Left lobe of liver (tissue), 2 donors: ENCODE results near the gene C19orf47. TPM values are rescaled to one million over a fixed set of nuclear protein-coding genes. Genes with fewer than 3 reads are reported as not detected.

Experiments used
- ATAC-seq: fragments of 200-7000 bp; cut with Tn5 transposase; one replicate; pipeline ENCODE4 v1.9.1; 2020; ENCODE audit warnings: mild to moderate bottlenecking, moderate library complexity
- DNase-seq: peaks from one replicate; pipeline ENCODE4 v3.0.0-alpha.2; 2020; ENCODE audit warnings: low spot score
- total RNA-seq: library from RNA; stranded (reverse); gene quantifications from one replicate; pipeline ENCODE4 v1.2.1, GENCODE V29; 2021
- donor health status: DM: no; HTN: no; CAD: no; lungs with moderate emphysema.
- donor health status: DM: no; HTN: yes; CAD: no.

The C19orf47 gene
- 6.7 TPM for total RNA-seq

GRCh38 chr19:40348125-40348913 lies at the start of gene C19orf47, which contains the start of gene PLD3:
TSS of gene C19orf47 (minus strand) at chr19:40348397. CDS start at chr19:40341857, 6,540 bp downstream.
TSS of gene PLD3 (plus strand) at chr19:40348695. CDS start at chr19:40366484, 17,789 bp downstream.
- ATAC-seq = peak; percentile 98
- DNase-seq = peak; percentile 99

- ATAC-seq = no peak
- DNase-seq = no peak
Measured at GRCh38 chr19:40397568-40397906, 49.3 kb upstream of the C19orf47 start.

GRCh38 chr19:40396886-40397567 lies 48.8 kb upstream of the C19orf47 start:
- ATAC-seq (no peak), DNase-seq (no peak)

- DNase-seq = no peak
- ATAC-seq = no peak
Measured at GRCh38 chr19:40395956-40396355, 47.8 kb upstream of the C19orf47 start.

- ATAC-seq = no peak
- DNase-seq = no peak
Measured at GRCh38 chr19:40394816-40395210, 46.6 kb upstream of the C19orf47 start.

- ATAC-seq (no peak), DNase-seq (no peak)
Measured at GRCh38 chr19:40393894-40394815, 46.0 kb upstream of the C19orf47 start.

GRCh38 chr19:40392894-40393517 lies 44.8 kb upstream of the C19orf47 start:
- DNase-seq (no peak), ATAC-seq (peak; percentile 59)

- ATAC-seq = no peak
- no peak for DNase-seq
Measured at GRCh38 chr19:40392123-40392522, 43.9 kb upstream of the C19orf47 start.

GRCh38 chr19:40390084-40390742 lies 42.0 kb upstream of the C19orf47 start, which contains the start of gene HIPK4:
TSS of gene HIPK4 (minus strand) at chr19:40390181. CDS start at chr19:40389902, 279 bp downstream.
- DNase-seq (no peak), ATAC-seq (no peak)

- DNase-seq (no peak), ATAC-seq (no peak)
Measured at GRCh38 chr19:40389404-40390083, 41.3 kb upstream of the C19orf47 start.

- ATAC-seq (no peak), DNase-seq (no peak)
Measured at GRCh38 chr19:40388481-40388880, 40.3 kb upstream of the C19orf47 start.

GRCh38 chr19:40387155-40387554 lies 39.0 kb upstream of the C19orf47 start:
- ATAC-seq (no peak), DNase-seq (no peak)

GRCh38 chr19:40383668-40384248 lies 35.6 kb upstream of the C19orf47 start:
- ATAC-seq = no peak
- no peak for DNase-seq

- DNase-seq (no peak), ATAC-seq (no peak)
Measured at GRCh38 chr19:40381321-40381720, 33.1 kb upstream of the C19orf47 start.

GRCh38 chr19:40380199-40381037 lies 32.2 kb upstream of the C19orf47 start:
- ATAC-seq (no peak), DNase-seq (no peak)

GRCh38 chr19:40379446-40380198 lies 31.4 kb upstream of the C19orf47 start:
- ATAC-seq (no peak), DNase-seq (no peak)

GRCh38 chr19:40378509-40378908 lies 30.3 kb upstream of the C19orf47 start:
- ATAC-seq (peak; percentile 48), DNase-seq (no peak)
